ENCODE data around the gene MSRB3. TPM values are rescaled to one million over a fixed set of nuclear protein-coding genes. Genes with fewer than 3 reads are reported as not detected.

The MSRB3 gene
- total and polyA plus RNA-seq, 2 of the 8 experiments (the other 6 are each of a cell fraction or from before 2014, with no cell fraction given) = 0.32 to 1.2 TPM

DNA sequence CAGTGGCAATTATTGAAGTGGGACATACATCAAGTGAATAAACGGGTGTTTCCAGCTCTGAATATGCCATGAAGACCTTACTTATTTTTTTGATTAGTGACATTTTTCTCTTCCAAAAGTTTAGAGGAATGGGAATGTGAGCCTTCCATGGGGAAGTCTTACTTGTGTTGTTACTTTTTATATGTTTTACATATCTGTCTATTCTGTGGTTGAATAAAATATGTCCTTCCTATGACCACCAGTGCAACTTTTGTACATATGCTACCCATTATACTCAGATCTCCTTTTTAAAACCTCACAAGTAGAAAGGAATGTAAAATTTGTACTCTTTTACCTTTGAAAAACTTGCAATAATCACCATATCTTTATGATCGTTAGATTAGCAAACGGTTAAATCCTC is 132.7 kb downstream of the MSRB3 start:
- Histone ChIP-seq H3K79me2 (ENCODE audit: control insufficient read depth in 1 of 2, insufficient read depth in 2 of 2, low read length in 2 of 2) (no peaks in the 10 kb centered on the region), H3K27me3 (replicated peaks in 1 of 4; ENCODE audit: control insufficient read depth in 3 of 4, extremely low read depth in 1 of 4, insufficient read depth in 3 of 4, low read length in 3 of 4) (no peaks in the 10 kb centered on the region), H3K4me1 (replicated peaks in 1 of 4; ENCODE audit: control insufficient read depth in 3 of 4, insufficient read depth in 4 of 4, low read length in 3 of 4) (no peaks in the 10 kb centered on the region), H3K27ac (ENCODE audit: low read depth, low read length) (no peak overlapping the region), H3K23me2 (ENCODE audit: low read depth, low read length) (no peaks in the 10 kb centered on the region), H3K14ac (ENCODE audit: insufficient read length) (no peak overlapping the region), H3K4me2 (ENCODE audit: insufficient read depth in 1 of 2, low read depth in 2 of 2, low read length in 2 of 2) (no peak overlapping the region), H3K18ac (ENCODE audit: extremely low read depth, low read length) (no peak overlapping the region), H3K4ac (replicated peaks; ENCODE audit: insufficient read length, low read depth, low read length) (no peak overlapping the region), H3K9me3 (ENCODE audit: insufficient read depth in 2 of 2, low read depth in 1 of 2, low read length in 1 of 2) (no peaks in the 10 kb centered on the region), H2BK15ac (ENCODE audit: low read length) (no peak overlapping the region), H3K23ac (ENCODE audit: insufficient read length) (no peak overlapping the region), H2AFZ (ENCODE audit: low read length) (no peak overlapping the region), H2AK5ac (ENCODE audit: low read depth, low read length) (no peak overlapping the region), H2BK20ac (ENCODE audit: low read length) (no peak overlapping the region), H3K56ac (replicated peaks; ENCODE audit: insufficient read length, low read depth, low read length) (no peak overlapping the region), H3K4me3 (ENCODE audit: extremely low read depth in 1 of 4, insufficient read depth in 2 of 4, low read depth in 3 of 4, low read length in 4 of 4) (no peak overlapping the region), H2BK12ac (ENCODE audit: low read depth, low read length) (no peak overlapping the region), H4K20me1 (replicated peaks in 1 of 2; ENCODE audit: control insufficient read depth in 1 of 2, insufficient read depth in 2 of 2, low read length in 2 of 2) (no peaks in the 10 kb centered on the region), H3K9ac (replicated peaks in 1 of 4; ENCODE audit: extremely low read depth in 1 of 4, low read depth in 3 of 4, low read length in 3 of 4) (no peak overlapping the region), H3K36me3 (ENCODE audit: control insufficient read depth in 2 of 4, insufficient read depth in 4 of 4, low read length in 3 of 4) (no peaks in the 10 kb centered on the region), H4K8ac (ENCODE audit: extremely low read depth, insufficient read depth, low read length) (no peak overlapping the region), H3K79me1 (ENCODE audit: low read depth, low read length) (no peaks in the 10 kb centered on the region), H4K91ac (replicated peaks; ENCODE audit: insufficient read length, low read length) (no peak overlapping the region), H4K5ac (ENCODE audit: insufficient read length, low read depth, low read length) (no peak overlapping the region), H2BK120ac (replicated peaks; ENCODE audit: low read depth, low read length) (no peak overlapping the region), H2BK5ac (ENCODE audit: low read depth, low read length) (no peak overlapping the region)
- CTCF ChIA-PET (ENCODE audit: partially characterized antibody) = interaction anchor here (0.7 to 0.9 kb wide), 3 partner anchors 16 to 628 kb away, joined by 3 to 4 read pairs (median 3); no protein-coding TSS in a partner anchor
- 92% methylated on average over 3 of the region's 3 CpGs; no CpG with 5 or more reads in 1 of the 2 experiments for WGBS, 2 experiments (ENCODE audit: extremely low coverage in 1 of 2, insufficient coverage in 1 of 2, insufficient read length in 1 of 2, insufficient replicate concordance in 2 of 2, low coverage in 1 of 2, low lambda C conversion rate in 2 of 2, missing lambda C conversion rate in 1 of 2)
- TF ChIP-seq CREB1 (IDR thresholded peaks at IDR 0.05) = no peak
- no peak for TF ChIP-seq MAFK (IDR thresholded peaks at IDR 0.05; ENCODE audit: low read depth, low read length)
- no peak for TF ChIP-seq HDAC2 (IDR thresholded peaks at IDR 0.05; ENCODE audit: borderline replicate concordance in 1 of 2, low read depth in 2 of 2, low read length in 2 of 2)
- TF ChIP-seq KDM5A (IDR thresholded peaks at IDR 0.05; ENCODE audit: low read length) = no peak
- TF ChIP-seq POLR2AphosphoS5 (IDR thresholded peaks at IDR 0.05; ENCODE audit: low read depth, low read length) = no peak
- TF ChIP-seq BACH1 (IDR thresholded peaks at IDR 0.05; ENCODE audit: low read length) = no peak
- no peak for TF ChIP-seq NRF1 (IDR thresholded peaks at IDR 0.05; ENCODE audit: low read depth, low read length)
- no peak for TF ChIP-seq TBP (IDR thresholded peaks at IDR 0.05; ENCODE audit: low read depth, low read length)
- TF ChIP-seq, protein P1, sequence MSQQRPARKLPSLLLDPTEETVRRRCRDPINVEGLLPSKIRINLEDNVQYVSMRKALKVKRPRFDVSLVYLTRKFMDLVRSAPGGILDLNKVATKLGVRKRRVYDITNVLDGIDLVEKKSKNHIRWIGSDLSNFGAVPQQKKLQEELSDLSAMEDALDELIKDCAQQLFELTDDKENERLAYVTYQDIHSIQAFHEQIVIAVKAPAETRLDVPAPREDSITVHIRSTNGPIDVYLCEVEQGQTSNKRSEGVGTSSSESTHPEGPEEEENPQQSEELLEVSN (IDR thresholded peaks at IDR 0.05) = no peak
- POLR2A ChIA-PET (ENCODE audit: partially characterized antibody) = no interaction called here
- DNase-seq (ENCODE audit: low read depth in 1 of 2, low spot score in 2 of 2) = no peak
- no peak for FAIRE-seq
